GM19025 (cell line): Measurements from ENCODE around the gene CCDC97.
A peak's percentile ranks its signal among the peaks of the same experiment; 100 is the strongest.
"Not testable (repeated sequence)": the region's sequence is repeated elsewhere in the genome, so short reads cannot be mapped to it uniquely, and the experiment has no call there.

Experiments used
- ATAC-seq: cut with Tn5 transposase; IDR thresholded peaks from one replicate; pipeline ENCODE4 v1.9.1; 2021; ENCODE audit warnings: mild to moderate bottlenecking, low read depth, moderate library complexity; ENCODE audit not compliant: unreplicated experiment

CCDC97 gene

DNA sequence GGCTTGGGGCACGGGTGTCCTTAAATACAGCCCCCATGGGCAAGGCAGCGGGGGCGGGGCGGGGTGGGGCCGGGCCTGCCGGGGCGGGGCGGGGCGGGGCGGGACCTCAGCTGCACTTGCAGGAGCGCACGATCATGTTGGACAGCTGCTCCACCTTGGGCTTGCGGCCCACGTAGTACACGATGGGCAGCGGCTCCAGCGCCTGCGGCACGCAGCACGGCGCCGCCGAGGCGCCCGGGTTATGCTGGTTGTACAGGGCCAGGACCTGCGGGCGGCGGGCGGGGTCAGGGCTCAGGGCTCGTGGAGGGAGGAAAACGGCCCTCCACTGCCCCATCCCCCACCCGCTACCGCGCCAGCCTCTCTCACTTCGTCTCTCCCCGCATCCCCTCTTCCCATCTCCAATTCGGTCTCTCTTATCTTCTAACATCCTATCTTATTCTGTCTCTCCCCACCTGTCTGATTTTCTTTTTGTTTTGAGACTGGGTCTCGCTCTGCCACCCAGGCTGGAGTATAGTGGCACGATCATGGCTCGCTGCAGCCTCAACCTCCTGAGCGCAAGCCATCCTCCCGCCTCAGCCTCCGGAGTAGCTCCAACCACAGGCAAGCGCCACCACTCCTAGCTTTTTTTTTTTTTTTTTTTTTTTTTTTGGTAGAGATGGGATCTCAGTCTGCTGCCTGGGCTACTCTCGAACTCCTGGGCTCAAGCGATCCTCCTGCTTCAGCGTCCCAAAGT is 21.1 kb downstream of the CCDC97 start:
- no peak for ATAC-seq

DNA sequence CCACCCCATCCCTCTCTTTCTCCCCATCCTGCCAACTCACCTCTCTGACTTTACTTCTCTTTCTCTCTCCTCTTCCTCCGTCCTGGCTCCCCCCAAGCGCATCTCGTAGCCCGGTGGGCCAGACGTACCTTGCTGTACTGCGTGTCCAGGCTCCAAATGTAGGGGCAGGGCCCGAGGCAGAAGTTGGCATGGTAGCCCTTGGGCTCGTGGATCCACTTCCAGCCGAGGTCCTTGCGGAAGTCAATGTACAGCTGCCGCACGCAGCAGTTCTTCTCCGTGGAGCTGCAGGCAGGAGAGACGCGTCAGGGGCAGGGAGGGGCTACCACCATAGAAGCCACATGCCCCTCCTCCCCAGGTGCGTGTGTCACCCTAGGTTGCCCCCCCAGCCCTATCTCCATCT is 22.0 kb downstream of the CCDC97 start:
- ATAC-seq, result no peak

- ATAC-seq, result no peak
These were observed 22.5 kb downstream of the CCDC97 start for GRCh38 chr19:41332468-41332867.

GRCh38 chr19:41334793-41335192 is 24.8 kb downstream of the CCDC97 start:
- ATAC-seq, result no peak

DNA sequence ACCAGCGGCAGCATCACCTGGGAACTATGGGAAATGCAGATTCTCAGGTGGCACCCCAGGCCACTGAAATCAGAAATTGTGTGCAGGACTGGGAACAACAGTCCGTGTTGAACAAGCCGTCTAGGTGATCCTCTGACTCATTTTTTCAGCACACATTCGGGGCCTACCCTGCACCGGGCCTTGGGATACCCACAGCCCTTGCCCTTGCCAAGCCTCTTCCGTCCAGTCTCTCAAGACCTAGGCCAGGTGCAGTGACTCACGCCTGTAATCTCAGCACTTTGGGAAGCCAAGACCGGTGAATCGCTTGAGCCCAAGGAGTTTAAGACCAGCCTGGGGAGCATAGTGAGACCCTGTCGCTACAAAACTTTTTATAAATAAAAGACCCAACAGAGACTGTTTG is 25.5 kb downstream of the CCDC97 start:
- ATAC-seq, result no peak

DNA sequence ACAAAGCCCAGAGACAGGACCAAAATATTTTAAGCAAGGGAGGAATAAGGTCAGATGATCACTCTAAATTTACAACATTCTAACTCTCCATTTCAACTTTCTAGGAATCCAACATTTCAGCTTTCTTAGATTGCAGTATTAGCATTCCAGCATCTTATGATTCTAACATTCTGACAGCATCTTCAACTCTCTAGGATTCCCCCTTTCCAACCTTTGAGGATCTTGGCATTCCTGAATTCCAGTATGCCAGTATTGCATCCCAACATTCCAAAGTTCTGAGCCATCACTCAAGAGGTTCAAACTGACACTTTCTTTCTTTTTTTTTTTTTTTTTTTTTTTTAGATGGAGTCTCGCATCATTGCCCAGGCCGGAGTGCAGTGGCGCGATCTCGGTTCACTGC is 30.0 kb downstream of the CCDC97 start:
- no peak for ATAC-seq

- ATAC-seq, result no peak
These were observed 31.9 kb downstream of the CCDC97 start for GRCh38 chr19:41341669-41342490.

- no peak for ATAC-seq
These were observed 34.2 kb downstream of the CCDC97 start for GRCh38 chr19:41344162-41344561.

DNA sequence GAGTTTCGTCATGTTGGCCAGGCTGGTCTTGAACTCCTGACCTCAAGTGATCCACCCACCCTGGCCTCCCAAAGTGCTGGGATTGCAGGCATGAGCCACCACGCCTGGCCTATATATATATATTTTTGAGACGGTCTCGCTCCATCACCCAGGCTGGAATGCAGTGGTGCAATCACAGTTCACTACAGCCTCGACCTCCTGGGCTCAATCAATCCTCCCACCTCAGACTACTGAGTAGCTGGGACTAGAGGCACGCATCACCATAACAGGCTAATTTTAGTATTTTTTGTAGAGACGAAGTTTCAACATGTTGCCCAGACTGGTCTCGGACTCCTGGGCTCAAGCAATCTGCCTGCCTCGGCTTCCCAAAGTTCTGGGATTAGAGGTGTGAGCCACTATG is 36.9 kb downstream of the CCDC97 start:
- ATAC-seq, result not testable (repeated sequence)

- ATAC-seq, result no peak
These were observed 40.9 kb downstream of the CCDC97 start for GRCh38 chr19:41350735-41351338.

DNA sequence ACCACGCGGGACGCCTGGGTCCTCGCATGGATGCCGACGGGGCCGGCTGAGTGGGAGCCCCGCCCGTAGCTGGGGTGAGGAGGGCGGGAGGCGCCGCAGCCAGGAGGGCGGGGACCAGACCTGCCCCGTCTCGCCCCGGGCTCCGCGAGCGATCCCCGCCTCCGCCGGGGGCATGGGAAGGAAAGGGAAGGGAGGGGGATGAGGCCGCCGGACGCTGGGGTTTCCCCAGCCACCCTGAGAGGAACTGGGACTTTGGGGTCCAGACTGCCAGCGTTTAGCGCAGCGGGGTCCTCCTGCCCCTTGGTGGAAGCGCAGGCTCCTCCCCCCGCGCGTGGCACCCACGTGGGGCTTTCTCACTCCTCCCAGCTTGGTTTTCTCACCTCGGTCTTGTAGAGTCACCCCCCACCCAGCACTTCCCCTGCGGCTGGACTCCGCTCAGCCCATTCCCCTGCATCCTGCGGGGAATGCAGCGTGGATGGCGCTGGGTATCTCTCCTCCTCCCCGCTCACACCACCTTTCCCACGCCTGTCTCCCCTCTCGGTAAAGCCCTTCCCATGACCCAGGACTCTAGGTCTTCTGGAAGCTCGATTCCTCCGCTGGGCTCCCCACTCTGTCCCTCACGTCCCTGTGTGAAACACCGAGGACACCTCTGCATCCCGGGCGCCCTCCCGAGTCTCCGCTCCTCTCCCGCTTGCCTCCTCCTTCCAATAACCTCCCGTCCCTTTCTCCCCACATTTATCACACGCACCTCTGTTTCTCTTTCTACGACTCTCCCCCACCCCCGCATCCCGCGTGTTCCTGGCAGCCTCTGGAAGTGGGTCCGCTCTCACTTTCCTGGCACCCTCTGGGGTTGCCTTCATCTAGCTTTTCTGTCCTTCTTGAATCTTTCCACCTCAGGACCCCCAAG is 41.6 kb downstream of the CCDC97 start:
- ATAC-seq, result peak; percentile 47

DNA sequence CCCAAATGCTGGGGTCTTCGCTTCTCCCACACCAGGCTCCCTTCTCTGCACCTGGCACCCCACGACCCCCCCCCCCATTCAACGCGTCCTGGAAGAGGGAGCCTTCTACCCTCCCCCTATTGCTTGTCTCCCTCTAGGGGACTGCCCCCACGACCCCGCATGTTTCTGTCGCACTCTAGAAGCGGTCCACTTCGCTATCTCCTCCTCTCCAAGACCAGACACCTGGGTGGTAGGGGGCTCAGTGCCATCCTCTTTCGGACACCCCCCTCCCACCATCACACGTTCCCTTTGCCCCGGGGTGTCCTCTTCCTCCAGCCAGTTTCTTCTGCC is 42.3 kb downstream of the CCDC97 start:
- ATAC-seq, result no peak

- no peak for ATAC-seq
These were observed 42.9 kb downstream of the CCDC97 start for GRCh38 chr19:41352609-41353465.

- ATAC-seq, result no peak
These were observed 43.7 kb downstream of the CCDC97 start, which contains the start of gene TGFB1 for GRCh38 chr19:41353466-41354342. TGFB1 (minus strand) TSS chr19:41353922; CDS start chr19:41353044, 878 bp downstream.

- no peak for ATAC-seq
These were observed 44.5 kb downstream of the CCDC97 start for GRCh38 chr19:41354343-41354953.

- no peak for ATAC-seq
These were observed 45.1 kb downstream of the CCDC97 start for GRCh38 chr19:41355035-41355434.

DNA sequence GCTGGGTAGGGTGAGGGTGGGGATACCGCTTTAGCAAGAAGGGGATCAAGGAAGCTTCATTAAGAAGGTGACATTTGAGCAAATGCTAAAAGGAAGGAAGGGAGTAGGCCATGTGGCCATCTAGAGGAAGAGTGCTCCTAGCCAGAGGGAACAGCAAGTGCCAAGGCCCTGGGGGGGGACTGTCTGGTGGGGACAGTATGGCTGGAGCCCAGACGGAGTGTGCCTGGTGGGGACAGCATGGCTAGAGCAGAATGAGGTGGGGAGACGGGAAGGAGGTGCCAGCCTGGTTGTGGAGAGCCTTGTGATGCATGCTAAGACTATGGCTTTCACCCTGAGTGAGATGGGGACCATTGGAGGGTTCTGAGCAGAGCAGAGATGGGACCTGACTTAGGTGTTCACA is 45.8 kb downstream of the CCDC97 start:
- no peak for ATAC-seq
